ENCODE results near the gene ACBD5. TPM values are rescaled to one million over a fixed set of nuclear protein-coding genes. Genes with fewer than 3 reads are reported as not detected.
A peak's percentile ranks its signal among the peaks of the same experiment; 100 is the strongest.
"Not testable (repeated sequence)": the region's sequence is repeated elsewhere in the genome, so short reads cannot be mapped to it uniquely, and the experiment has no call there.

ACBD5 gene
- polyA plus RNA-seq, 1 experiment = 15.7 TPM

- Histone ChIP-seq H3K9me3 (ENCODE audit: control insufficient read depth, insufficient read depth, low read length) (no peaks in the 10 kb centered on the region), H3K27me3 (ENCODE audit: control insufficient read depth, insufficient read depth, low read length) (no peaks in the 10 kb centered on the region), H3K4me3 (ENCODE audit: low read depth, low read length) (no peak overlapping the region), H3K27ac (ENCODE audit: low read depth, low read length) (no peak overlapping the region)
- CTCF ChIA-PET = interaction anchor here (1.2 kb wide), 1 partner anchor 33 kb away, joined by 3 read pairs; no protein-coding TSS in a partner anchor
- no peak for DNase-seq (ENCODE audit: low read depth, low spot score)
- POLR2A ChIA-PET = no interaction called here
- TF ChIP-seq CTCF (IDR thresholded peaks at IDR 0.05; ENCODE audit: low read depth, low read length) = no peak
These were observed 51.7 kb downstream of the ACBD5 start for GRCh38 chr10:27188897-27189296.

- POLR2A ChIA-PET = no interaction called here
- no peaks in the 10 kb centered on the region for H3K27me3 ChIP-seq (ENCODE audit: control insufficient read depth, insufficient read depth, low read length)
These were observed 52.3 kb downstream of the ACBD5 start for GRCh38 chr10:27188259-27188658.

GRCh38 chr10:27169849-27170248 is 70.7 kb downstream of the ACBD5 start:
- Histone ChIP-seq H3K4me3 (ENCODE audit: low read depth, low read length) (no peak overlapping the region), H3K27me3 (ENCODE audit: control insufficient read depth, insufficient read depth, low read length) (no peaks in the 10 kb centered on the region), H3K9me3 (ENCODE audit: control insufficient read depth, insufficient read depth, low read length) (no peaks in the 10 kb centered on the region), H3K27ac (ENCODE audit: low read depth, low read length) (no peak overlapping the region)
- no peak for DNase-seq (ENCODE audit: low read depth, low spot score)
- CTCF ChIA-PET = no interaction called here
- POLR2A ChIA-PET = no interaction called here
- TF ChIP-seq CTCF (IDR thresholded peaks at IDR 0.05; ENCODE audit: low read depth, low read length) = no peak

More at GRCh38 chr10:27188259-27188658, 52.3 kb downstream of the ACBD5 start:
- TF ChIP-seq CTCF (IDR thresholded peaks at IDR 0.05; ENCODE audit: low read depth, low read length) = no peak
- CTCF ChIA-PET = interaction anchor here (1.0 to 1.2 kb wide), 2 partner anchors 34 to 35 kb away, joined by 3 to 4 read pairs; no protein-coding TSS in a partner anchor
- H3K9me3 ChIP-seq (ENCODE audit: control insufficient read depth, insufficient read depth, low read length) = no peaks in the 10 kb centered on the region
- H3K27ac ChIP-seq (ENCODE audit: low read depth, low read length) = no peak overlapping the region
- H3K4me3 ChIP-seq (ENCODE audit: low read depth, low read length) = no peak overlapping the region
- DNase-seq (ENCODE audit: low read depth, low spot score) = no peak

GRCh38 chr10:27158421-27158820 is 82.2 kb downstream of the ACBD5 start:
- ChIA-PET POLR2A (no interaction called here), CTCF (no interaction called here)
- no peak overlapping the region for H3K4me3 ChIP-seq (ENCODE audit: low read depth, low read length)
- H3K9me3 ChIP-seq (ENCODE audit: control insufficient read depth, insufficient read depth, low read length) = peaks cover 2% of the 10 kb centered on the region; the same call in 1 of the 2 replicates
- H3K27me3 ChIP-seq (ENCODE audit: control insufficient read depth, insufficient read depth, low read length) = no peaks in the 10 kb centered on the region
- TF ChIP-seq CTCF (IDR thresholded peaks at IDR 0.05; ENCODE audit: low read depth, low read length) = no peak
- no peak overlapping the region for H3K27ac ChIP-seq (ENCODE audit: low read depth, low read length)
- no peak for DNase-seq (ENCODE audit: low read depth, low spot score)

GRCh38 chr10:27157150-27157549 is 83.4 kb downstream of the ACBD5 start:
- Histone ChIP-seq H3K27me3 (ENCODE audit: control insufficient read depth, insufficient read depth, low read length) (no peaks in the 10 kb centered on the region), H3K9me3 (ENCODE audit: control insufficient read depth, insufficient read depth, low read length) (peaks cover 2% of the 10 kb centered on the region; the same call in 1 of the 2 replicates), H3K4me3 (ENCODE audit: low read depth, low read length) (no peak overlapping the region), H3K27ac (ENCODE audit: low read depth, low read length) (no peak overlapping the region)
- DNase-seq (ENCODE audit: low read depth, low spot score) = no peak
- TF ChIP-seq CTCF (IDR thresholded peaks at IDR 0.05; ENCODE audit: low read depth, low read length) = no peak
- ChIA-PET POLR2A (interaction anchor here (0.6 kb wide), 1 partner anchor 29 kb away, joined by 4 read pairs; no protein-coding TSS in a partner anchor), CTCF (interaction anchor here (1.3 kb wide), 1 partner anchor 66 kb away, joined by 7 read pairs; no protein-coding TSS in a partner anchor)

- H3K27me3 ChIP-seq (ENCODE audit: control insufficient read depth, insufficient read depth, low read length); H3K9me3 ChIP-seq (ENCODE audit: control insufficient read depth, insufficient read depth, low read length); DNase-seq (ENCODE audit: low read depth, low spot score): not testable (repeated sequence)
- CTCF ChIA-PET = interaction anchor here (0.6 to 1.3 kb wide), 2 partner anchors 25 to 67 kb away, joined by 6 to 7 read pairs; no protein-coding TSS in a partner anchor
- peak overlapping the region; percentile 100 for H3K27ac ChIP-seq (ENCODE audit: low read depth, low read length)
- H3K4me3 ChIP-seq (ENCODE audit: low read depth, low read length) = peak overlapping the region; percentile 97
- POLR2A ChIA-PET = interaction anchor here (0.6 kb wide), 1 partner anchor 29 kb away, joined by 4 read pairs; no protein-coding TSS in a partner anchor
These were observed 84.0 kb downstream of the ACBD5 start for GRCh38 chr10:27156566-27156965.
